ENCODE results near the gene CDCA7. TPM values are rescaled to one million over a fixed set of nuclear protein-coding genes. Genes with fewer than 3 reads are reported as not detected.
"Not testable (repeated sequence)": the region's sequence is repeated elsewhere in the genome, so short reads cannot be mapped to it uniquely, and the experiment has no call there.

CDCA7 gene
- total RNA-seq, 4 donors from 2014 or later, result 11.1 to 17.3 (median 12.5) TPM

DNA sequence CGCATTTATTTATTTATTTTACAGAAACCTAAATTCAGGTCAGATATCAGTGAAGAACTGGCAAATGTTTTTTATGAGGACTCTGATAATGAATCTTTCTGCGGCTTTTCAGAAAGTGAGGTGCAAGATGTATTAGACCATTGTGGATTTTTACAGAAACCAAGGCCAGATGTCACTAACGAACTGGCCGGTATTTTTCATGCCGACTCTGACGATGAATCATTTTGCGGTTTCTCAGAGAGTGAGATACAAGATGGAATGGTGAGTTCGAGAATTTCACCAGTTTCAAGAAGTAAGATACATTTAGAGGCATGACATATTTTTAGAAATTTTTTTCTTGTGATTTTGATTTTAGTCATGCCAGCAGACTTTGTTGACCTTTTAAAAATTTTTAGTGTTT lies 4.6 kb downstream of the CDCA7 start:
- H3K4me3 ChIP-seq, result no peak overlapping the region
- H3K27me3 ChIP-seq, result peaks cover 14% of the 10 kb centered on the region
- DNase-seq (ENCODE audit: low spot score in 2 of 2), result no peak
- peaks cover 22% of the 10 kb centered on the region for H3K4me1 ChIP-seq
- WGBS, result 89% methylated on average over 8 of the region's 8 CpGs
- H3K36me3 ChIP-seq, result no peaks in the 10 kb centered on the region
- TF ChIP-seq, protein P1, sequence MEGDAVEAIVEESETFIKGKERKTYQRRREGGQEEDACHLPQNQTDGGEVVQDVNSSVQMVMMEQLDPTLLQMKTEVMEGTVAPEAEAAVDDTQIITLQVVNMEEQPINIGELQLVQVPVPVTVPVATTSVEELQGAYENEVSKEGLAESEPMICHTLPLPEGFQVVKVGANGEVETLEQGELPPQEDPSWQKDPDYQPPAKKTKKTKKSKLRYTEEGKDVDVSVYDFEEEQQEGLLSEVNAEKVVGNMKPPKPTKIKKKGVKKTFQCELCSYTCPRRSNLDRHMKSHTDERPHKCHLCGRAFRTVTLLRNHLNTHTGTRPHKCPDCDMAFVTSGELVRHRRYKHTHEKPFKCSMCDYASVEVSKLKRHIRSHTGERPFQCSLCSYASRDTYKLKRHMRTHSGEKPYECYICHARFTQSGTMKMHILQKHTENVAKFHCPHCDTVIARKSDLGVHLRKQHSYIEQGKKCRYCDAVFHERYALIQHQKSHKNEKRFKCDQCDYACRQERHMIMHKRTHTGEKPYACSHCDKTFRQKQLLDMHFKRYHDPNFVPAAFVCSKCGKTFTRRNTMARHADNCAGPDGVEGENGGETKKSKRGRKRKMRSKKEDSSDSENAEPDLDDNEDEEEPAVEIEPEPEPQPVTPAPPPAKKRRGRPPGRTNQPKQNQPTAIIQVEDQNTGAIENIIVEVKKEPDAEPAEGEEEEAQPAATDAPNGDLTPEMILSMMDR (IDR thresholded peaks at IDR 0.05), result no peak
- TF ChIP-seq POLR2A (IDR thresholded peaks at IDR 0.05) (no peak), POLR2AphosphoS5 (IDR thresholded peaks at IDR 0.05) (no peak), EP300 (IDR thresholded peaks at IDR 0.05) (no peak)
- H3K9me3 ChIP-seq, result no peaks in the 10 kb centered on the region
- no peak overlapping the region for H3K27ac ChIP-seq

DNA sequence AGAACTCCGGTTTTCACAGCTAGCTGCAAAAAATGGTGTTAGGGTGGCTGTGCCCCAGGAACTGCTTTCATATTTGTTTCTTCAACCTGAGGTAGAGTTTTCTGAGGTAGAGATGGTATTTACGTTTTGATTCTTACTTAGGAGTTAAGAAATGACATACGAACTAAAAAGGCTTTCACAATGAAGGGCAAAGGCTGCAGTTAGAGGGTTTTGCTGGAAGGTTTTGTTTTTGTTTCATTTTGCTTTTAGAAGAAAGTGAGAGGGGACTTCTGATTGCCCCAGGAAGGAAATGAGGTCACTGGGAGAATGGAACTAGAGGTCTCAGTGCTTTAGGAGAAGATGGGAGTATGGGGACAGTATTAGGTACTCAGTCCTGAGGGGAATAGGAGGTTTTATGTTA lies 15.5 kb downstream of the CDCA7 start:
- Histone ChIP-seq H3K27ac (no peak overlapping the region), H3K4me1 (no peaks in the 10 kb centered on the region), H3K36me3 (peaks cover 8% of the 10 kb centered on the region), H3K27me3 (peaks cover 4% of the 10 kb centered on the region), H3K9me3 (no peaks in the 10 kb centered on the region), H3K4me3 (no peak overlapping the region)
- no peak for DNase-seq (ENCODE audit: low spot score in 2 of 2)
- 90% methylated on average over 3 of the region's 3 CpGs for WGBS
- TF ChIP-seq, protein P1 (IDR thresholded peaks at IDR 0.05), result no peak
- TF ChIP-seq POLR2AphosphoS5 (IDR thresholded peaks at IDR 0.05) (no peak), POLR2A (IDR thresholded peaks at IDR 0.05) (no peak), EP300 (IDR thresholded peaks at IDR 0.05) (no peak)

DNA sequence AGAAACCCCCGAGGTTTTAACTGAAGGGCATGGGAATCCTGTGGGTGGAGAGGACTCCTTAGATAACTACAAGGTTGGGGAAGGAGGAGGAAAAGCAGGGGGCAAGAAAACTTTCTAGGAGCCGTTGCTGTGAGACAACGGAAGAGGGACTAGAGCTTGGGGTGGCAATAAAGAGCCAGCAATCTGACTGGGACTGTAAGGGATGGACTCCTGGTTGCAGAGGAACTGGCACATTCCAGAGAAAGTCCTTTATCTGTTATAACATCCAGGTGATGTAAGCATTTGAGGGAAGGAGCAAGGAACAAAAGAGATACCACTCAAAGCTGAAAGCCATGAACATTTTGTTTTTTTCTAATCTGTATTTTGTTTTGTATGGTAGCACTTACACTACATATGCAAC lies 16.4 kb downstream of the CDCA7 start:
- 82% methylated on average over 3 of the region's 3 CpGs for WGBS
- no peak overlapping the region for H3K27ac ChIP-seq
- TF ChIP-seq POLR2AphosphoS5 (IDR thresholded peaks at IDR 0.05) (no peak), EP300 (IDR thresholded peaks at IDR 0.05) (no peak), POLR2A (IDR thresholded peaks at IDR 0.05) (no peak)
- TF ChIP-seq, protein P1 (IDR thresholded peaks at IDR 0.05), result no peak
- H3K27me3 ChIP-seq, result peaks cover 4% of the 10 kb centered on the region
- H3K9me3 ChIP-seq, result no peaks in the 10 kb centered on the region
- peaks cover under 1% of the 10 kb centered on the region for H3K36me3 ChIP-seq
- no peak overlapping the region for H3K4me3 ChIP-seq
- no peak for DNase-seq (ENCODE audit: low spot score in 2 of 2)
- H3K4me1 ChIP-seq, result no peaks in the 10 kb centered on the region

DNA sequence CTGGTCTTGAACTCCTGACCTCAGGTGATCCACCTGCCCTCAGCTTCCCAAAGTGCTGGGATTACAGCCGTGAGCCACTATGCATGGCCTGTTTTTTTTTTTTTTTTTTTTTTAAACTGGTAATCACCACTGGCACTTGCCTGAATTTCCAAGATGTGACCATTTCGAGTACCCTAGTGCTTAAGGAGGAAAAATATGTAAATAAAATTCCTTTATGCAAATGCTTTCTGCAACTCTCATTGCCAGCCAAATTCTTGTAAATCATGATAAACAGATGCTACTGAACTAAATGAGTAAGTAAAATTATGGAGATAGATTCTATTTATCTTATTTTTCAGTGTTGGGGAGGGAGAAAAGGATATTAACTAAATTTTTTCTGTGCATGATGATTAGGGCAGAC lies 18.6 kb downstream of the CDCA7 start:
- 84% methylated on average over 2 of the region's 2 CpGs for WGBS
- H3K27ac ChIP-seq, result no peak overlapping the region
- H3K27me3 ChIP-seq, result no peaks in the 10 kb centered on the region
- no peaks in the 10 kb centered on the region for H3K4me1 ChIP-seq
- no peak for DNase-seq (ENCODE audit: low spot score in 2 of 2)
- TF ChIP-seq POLR2A (IDR thresholded peaks at IDR 0.05) (no peak), EP300 (IDR thresholded peaks at IDR 0.05) (no peak), POLR2AphosphoS5 (IDR thresholded peaks at IDR 0.05) (no peak)
- TF ChIP-seq, protein P1 (IDR thresholded peaks at IDR 0.05), result no peak
- no peaks in the 10 kb centered on the region for H3K9me3 ChIP-seq
- no peak overlapping the region for H3K4me3 ChIP-seq
- H3K36me3 ChIP-seq, result no peaks in the 10 kb centered on the region

DNA sequence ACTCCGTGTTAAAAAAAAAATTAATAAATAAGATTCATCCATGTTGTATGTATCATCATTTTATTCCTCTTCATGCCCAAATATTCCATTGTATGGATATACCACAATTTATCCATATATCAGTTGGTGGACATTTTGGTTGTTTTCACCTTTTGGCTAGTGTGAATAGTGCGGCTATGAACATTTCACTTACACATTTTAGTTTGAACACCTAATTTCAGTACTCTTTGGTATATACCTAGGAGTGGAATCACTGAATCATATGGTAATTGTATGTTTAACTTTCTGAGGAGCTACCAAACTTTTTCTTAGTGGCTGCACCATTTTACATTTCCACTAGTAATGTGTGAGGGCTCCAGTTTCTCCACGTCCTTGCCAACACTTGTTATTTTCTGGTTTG lies 20.0 kb downstream of the CDCA7 start:
- H3K9me3 ChIP-seq, result no peaks in the 10 kb centered on the region
- no peaks in the 10 kb centered on the region for H3K4me1 ChIP-seq
- no peaks in the 10 kb centered on the region for H3K27me3 ChIP-seq
- no peak overlapping the region for H3K27ac ChIP-seq
- no peak for TF ChIP-seq POLR2A (IDR thresholded peaks at IDR 0.05)
- DNase-seq (ENCODE audit: low spot score in 2 of 2), result no peak
- 92% methylated on average over 3 of the region's 3 CpGs for WGBS
- H3K4me3 ChIP-seq, result no peak overlapping the region
- no peaks in the 10 kb centered on the region for H3K36me3 ChIP-seq

DNA sequence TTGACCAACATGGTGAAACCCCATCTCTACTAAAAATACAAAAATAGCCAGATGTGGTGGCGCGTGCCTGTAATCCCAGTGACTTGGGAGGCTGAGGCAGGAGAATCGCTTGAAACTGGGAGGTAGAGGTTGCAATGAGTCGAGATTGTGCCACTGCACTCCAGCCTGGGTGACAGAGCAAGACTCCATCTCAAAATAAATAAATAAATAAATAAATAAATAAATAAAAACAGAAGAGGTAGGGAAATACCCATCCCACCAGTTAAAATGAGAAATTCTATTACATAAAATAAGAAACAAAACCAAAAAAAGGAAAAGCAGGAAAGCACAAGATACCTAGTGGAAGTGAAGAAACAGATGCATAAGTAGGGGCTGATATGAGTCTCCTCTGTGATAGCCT lies 30.9 kb downstream of the CDCA7 start:
- DNase-seq (ENCODE audit: low spot score in 2 of 2); H3K4me3 ChIP-seq; H3K4me1 ChIP-seq; H3K27ac ChIP-seq; H3K36me3 ChIP-seq; H3K27me3 ChIP-seq; H3K9me3 ChIP-seq: not testable (repeated sequence)
- 94% methylated on average over 4 of the region's 4 CpGs for WGBS

Measured in suprapubic skin (tissue), 4 donors.